Liver (tissue), 9 donors: ENCODE measurements around the gene P4HA2. TPM values are rescaled to one million over a fixed set of nuclear protein-coding genes. Genes with fewer than 3 reads are reported as not detected.

Experiments used
- DNase-seq: peaks from one replicate; pipeline ENCODE4 v3.0.0-alpha.2; 2017; ENCODE audit warnings: low spot score
- H3K27ac ChIP-seq, 2 donors: one replicate each; pipeline ENCODE4 v1.7.0; 2013; ENCODE audit warnings: inconsistent platforms in 2 of 2, low read length in 2 of 2, control low read depth in 1 of 2, low read depth in 1 of 2, mild to moderate bottlenecking in 1 of 2
- H3K27me3 ChIP-seq, 4 donors: one replicate each; pipeline versions ENCODE4 v1.6.1 to v1.7.0; 2013; ENCODE audit warnings: low read length in 3 of 4, inconsistent platforms in 1 of 4, mild to moderate bottlenecking in 1 of 4, moderate library complexity in 1 of 4; ENCODE audit not compliant: control insufficient read depth in 4 of 4, insufficient read depth in 4 of 4
- H3K36me3 ChIP-seq, 4 donors: one replicate each; pipeline versions ENCODE4 v1.6.1 to v1.7.0; 2013; ENCODE audit warnings: low read length in 3 of 4, mild to moderate bottlenecking in 3 of 4, low read depth in 1 of 4, moderate library complexity in 1 of 4; ENCODE audit not compliant: control insufficient read depth in 4 of 4, insufficient read depth in 3 of 4
- H3K4me1 ChIP-seq, 4 donors: one replicate each; pipeline versions ENCODE4 v1.6.1 to v1.7.0; 2013; ENCODE audit warnings: low read length in 3 of 4, mild to moderate bottlenecking in 3 of 4, moderate library complexity in 1 of 4; ENCODE audit not compliant: control insufficient read depth in 4 of 4, insufficient read depth in 4 of 4
- H3K4me3 ChIP-seq, 3 donors: one replicate each; pipeline versions ENCODE4 v1.6.1 to v1.7.0; 2013; ENCODE audit warnings: low read length in 3 of 3, control low read depth in 1 of 3, low read depth in 1 of 3, mild to moderate bottlenecking in 1 of 3
- H3K9ac ChIP-seq, 2 donors: one replicate each; pipeline ENCODE4 v1.7.0; 2013; ENCODE audit warnings: low read length in 2 of 2, mild to moderate bottlenecking in 2 of 2, moderate library complexity in 2 of 2, control low read depth in 1 of 2, low read depth in 1 of 2
- H3K9me3 ChIP-seq, 4 donors: one replicate each; pipeline versions ENCODE4 v1.6.1 to v1.7.0; 2013; ENCODE audit warnings: low read length in 3 of 4; ENCODE audit not compliant: control insufficient read depth in 4 of 4
- ATF3 ChIP-seq: IDR thresholded peaks from 2 replicates; pipeline ENCODE4 v1.6.1; 2016; ENCODE audit warnings: antibody characterized with exemption
- CTCF ChIP-seq: fragments of 150-350 bp; IDR thresholded peaks from 2 replicates; pipeline ENCODE4 v1.5.1; 2017; ENCODE audit warnings: improper control_type of control experiment, low read depth, low read length; ENCODE audit not compliant: missing input control
- EGR1 ChIP-seq, 2 donors: IDR thresholded peaks; 2 replicates each; pipeline ENCODE4 v1.6.1; 2016 to 2018; ENCODE audit warnings: antibody characterized with exemption in 2 of 2, low read depth in 2 of 2
- FOXA1 ChIP-seq: IDR thresholded peaks from 2 replicates; pipeline ENCODE4 v1.6.1; 2016; ENCODE audit warnings: antibody characterized with exemption
- FOXA2 ChIP-seq: IDR thresholded peaks from 2 replicates; pipeline ENCODE4 v1.6.1; 2016; ENCODE audit warnings: antibody characterized with exemption
- GABPA ChIP-seq, 2 donors: IDR thresholded peaks in 1 of 2; conservative IDR thresholded peaks in 1 of 2; 2 replicates each; pipeline ENCODE4 v1.6.1; 2016; ENCODE audit warnings: antibody characterized with exemption in 2 of 2, mild to moderate bottlenecking in 1 of 2, moderate library complexity in 1 of 2
- HNF4A ChIP-seq, 2 donors: conservative IDR thresholded peaks; 2 replicates each; pipeline ENCODE4 v1.6.1; 2016; ENCODE audit warnings: antibody characterized with exemption in 2 of 2, mild to moderate bottlenecking in 2 of 2
- HNF4G ChIP-seq: IDR thresholded peaks from 2 replicates; pipeline ENCODE4 v1.6.1; 2016; ENCODE audit warnings: antibody characterized with exemption
- JUND ChIP-seq, 2 donors: IDR thresholded peaks; 2 replicates each; pipeline ENCODE4 v1.6.1; 2016; ENCODE audit warnings: antibody characterized with exemption in 2 of 2
- MAX ChIP-seq: IDR thresholded peaks from 2 replicates; pipeline ENCODE4 v1.6.1; 2016; ENCODE audit warnings: antibody characterized with exemption
- NR2F2 ChIP-seq: IDR thresholded peaks from 2 replicates; pipeline ENCODE4 v1.6.1; 2016; ENCODE audit warnings: antibody characterized with exemption
- RAD21 ChIP-seq, 2 donors: IDR thresholded peaks; 2 replicates each; pipeline ENCODE4 v1.6.1; 2016; ENCODE audit warnings: antibody characterized with exemption in 2 of 2, mild to moderate bottlenecking in 2 of 2
- REST ChIP-seq: IDR thresholded peaks from 2 replicates; pipeline ENCODE4 v1.6.1; 2016; ENCODE audit warnings: antibody characterized with exemption, mild to moderate bottlenecking
- RXRA ChIP-seq, 2 donors: IDR thresholded peaks; 2 replicates each; pipeline ENCODE4 v1.6.1; 2017 to 2018; ENCODE audit warnings: antibody characterized with exemption in 2 of 2, mild to moderate bottlenecking in 1 of 2
- SP1 ChIP-seq: IDR thresholded peaks from 2 replicates; pipeline ENCODE4 v1.6.1; 2018; ENCODE audit warnings: antibody characterized with exemption, mild to moderate bottlenecking
- TAF1 ChIP-seq: conservative IDR thresholded peaks from 2 replicates; pipeline ENCODE4 v1.6.1; 2016; ENCODE audit warnings: antibody characterized with exemption, mild to moderate bottlenecking
- YY1 ChIP-seq: IDR thresholded peaks from 2 replicates; pipeline ENCODE4 v1.6.1; 2016; ENCODE audit warnings: antibody characterized with exemption, mild to moderate bottlenecking
- ZBTB33 ChIP-seq: IDR thresholded peaks from 2 replicates; pipeline ENCODE4 v1.6.1; 2016; ENCODE audit warnings: antibody characterized with exemption
- WGBS: extraction: QIAGEN DNeasy Blood & Tissue Kit; methylation state at CpG from one replicate; pipeline ENCODE4 v1.1.7; 2013; 5-methylcytosine and 5-hydroxymethylcytosine counted together
- polyA plus RNA-seq, 2 donors: library from polyadenylated mRNA; stranded (reverse) in 1 of 2; unstranded in 1 of 2; fragments of 200-250 nt in 1 of 2; fragments of >200 nt in 1 of 2; fragmentation: Nextera tagmentation in 1 of 2; extraction: Ambion mirVana in 1 of 2; gene quantifications; one replicate each; pipeline versions ENCODE4 v1.2.1 to v1.2.3, GENCODE V29; 2013 to 2015
- total RNA-seq, 2 donors: library from RNA; depleted of rRNA; stranded (reverse); fragments of >200 nt; gene quantifications; one replicate each; pipeline ENCODE4 v1.2.3, GENCODE V29; 2014
- donor health status: healthy.
- donor health status: healthy.
- donor health status: healthy.
- donor health status: healthy.
- donor health status: healthy.

Gene P4HA2
- total and polyA plus RNA-seq, 4 donors = 4.6 to 7.9 (median 6.1) TPM

- no peak for TF ChIP-seq REST
- no peak for TF ChIP-seq CTCF
- TF ChIP-seq GABPA (IDR thresholded peaks at IDR 0.05 in 1 of 2, conservative IDR thresholded peaks at IDR 0.05 in 1 of 2) = no peak
- TF ChIP-seq RXRA (IDR thresholded peaks at IDR 0.05) = no peak
- no peak for TF ChIP-seq HNF4G
- TF ChIP-seq FOXA1 = no peak
- TF ChIP-seq HNF4A (conservative IDR thresholded peaks at IDR 0.05) = no peak
- no peak for TF ChIP-seq SP1
- no peak for TF ChIP-seq EGR1 (IDR thresholded peaks at IDR 0.05; ENCODE audit: low read depth in 2 of 2)
Measured at GRCh38 chr5:132156413-132156812, 71.2 kb downstream of the P4HA2 start (continued).

GRCh38 chr5:132150565-132150964, 77.1 kb downstream of the P4HA2 start:
- DNase-seq = no peak
- 80% methylated on average over 2 of the region's 2 CpGs for WGBS
- Histone ChIP-seq H3K27ac (no peak overlapping the region), H3K27me3 (no peaks in the 10 kb centered on the region), H3K4me3 (no peak overlapping the region), H3K9ac (no peak overlapping the region), H3K36me3 (no peaks in the 10 kb centered on the region), H3K4me1 (no peaks in the 10 kb centered on the region), H3K9me3 (no peaks in the 10 kb centered on the region)
- TF ChIP-seq HNF4G = no peak
- no peak for TF ChIP-seq RAD21 (IDR thresholded peaks at IDR 0.05)
- TF ChIP-seq EGR1 (IDR thresholded peaks at IDR 0.05; ENCODE audit: low read depth in 2 of 2) = no peak
- TF ChIP-seq ZBTB33 = no peak

GRCh38 chr5:132147663-132148062, 80.0 kb downstream of the P4HA2 start:
- no peaks in the 10 kb centered on the region for H3K27me3 ChIP-seq
- H3K9ac ChIP-seq = no peak overlapping the region
- no peaks in the 10 kb centered on the region for H3K4me1 ChIP-seq
- no peaks in the 10 kb centered on the region for H3K36me3 ChIP-seq
- TF ChIP-seq FOXA2 = no peak
- no peak for TF ChIP-seq FOXA1
- TF ChIP-seq JUND (IDR thresholded peaks at IDR 0.05) = no peak
- no peak for TF ChIP-seq MAX
- TF ChIP-seq RAD21 (IDR thresholded peaks at IDR 0.05) = no peak
- TF ChIP-seq GABPA (IDR thresholded peaks at IDR 0.05 in 1 of 2, conservative IDR thresholded peaks at IDR 0.05 in 1 of 2) = no peak
- no peak for TF ChIP-seq ZBTB33
- no peak for TF ChIP-seq ATF3
- TF ChIP-seq HNF4G = no peak
- TF ChIP-seq HNF4A (conservative IDR thresholded peaks at IDR 0.05) = no peak
- TF ChIP-seq SP1 = no peak
- TF ChIP-seq RXRA (IDR thresholded peaks at IDR 0.05) = no peak
- no peak for TF ChIP-seq CTCF
- no peak for TF ChIP-seq TAF1
- no peak for TF ChIP-seq NR2F2
- TF ChIP-seq YY1 = no peak
- H3K9me3 ChIP-seq = peaks cover 0 to 11% (median 3%) of the 10 kb centered on the region in 4 donors
- no peak overlapping the region for H3K4me3 ChIP-seq
- no peak overlapping the region for H3K27ac ChIP-seq
- WGBS = 89% methylated on average over 3 of the region's 3 CpGs
- DNase-seq = no peak
